PC-3 (cell line): ENCODE measurements around the gene SLC25A12. TPM values are rescaled to one million over a fixed set of nuclear protein-coding genes. Genes with fewer than 3 reads are reported as not detected.

Source experiments
- ATAC-seq: fragments of 200-7000 bp; cut with Tn5 transposase; 2 replicates; pipeline ENCODE4 v1.9.1; 2020; ENCODE audit warnings: mild to moderate bottlenecking, moderate library complexity
- BruUV-seq: library from RNA; stranded (reverse); fragments of 400-500 nt; replicated peaks from 2 replicates; lab custom pipeline; 2021; lab: Mats Ljungman, UMichigan
- CTCF ChIA-PET: fragments of 300-600 bp; sonication (Branson Sonifier 250); formaldehyde crosslinking; loops from one replicate; lab custom pipeline; 2022; ENCODE audit warnings: antibody characterized with exemption; lab: Charles Lee
- POLR2A ChIA-PET: fragments of 300-600 bp; sonication (Branson Sonifier 250); formaldehyde crosslinking; loops from one replicate; lab custom pipeline; 2022; ENCODE audit warnings: antibody characterized with exemption; ENCODE audit not compliant: unreplicated experiment; lab: Charles Lee
- DNase-seq: peaks from one replicate; pipeline ENCODE4 v3.0.0-alpha.2; 2015
- H2AFZ ChIP-seq: fragments of 300-600 bp; sonication (generic); 2 replicates; pipeline ENCODE4 v1.6.0; 2016; ENCODE audit warnings: antibody characterized with exemption, low read length
- H3F3A ChIP-seq: fragments of 300-600 bp; sonication (generic); one replicate; pipeline ENCODE4 v1.6.0; 2017; ENCODE audit warnings: antibody characterized with exemption, low read length, control low read depth, mild to moderate bottlenecking; ENCODE audit not compliant: unreplicated experiment
- H3K27ac ChIP-seq: fragments of 300-600 bp; sonication (generic); 2 replicates; pipeline ENCODE4 v1.5.1; 2016; ENCODE audit warnings: mild to moderate bottlenecking, low read length
- H3K27me3 ChIP-seq: fragments of 300-600 bp; sonication (generic); 2 replicates; pipeline ENCODE4 v1.6.1; 2016; ENCODE audit warnings: low read length, mixed read lengths
- H3K36me3 ChIP-seq: fragments of 300-600 bp; sonication (generic); 2 replicates; pipeline ENCODE4 v1.6.1; 2016; ENCODE audit warnings: low read depth, mixed run types, low read length, mixed read lengths
- H3K4me1 ChIP-seq: fragments of 300-600 bp; sonication (generic); 2 replicates; pipeline ENCODE4 v1.5.1; 2016; ENCODE audit warnings: low read length; ENCODE audit not compliant: insufficient read depth
- H3K4me2 ChIP-seq: fragments of 300-600 bp; sonication (generic); 2 replicates; pipeline ENCODE4 v1.6.0; 2016; ENCODE audit warnings: low read length
- H3K4me3 ChIP-seq: fragments of 300-600 bp; sonication (generic); 2 replicates; pipeline ENCODE4 v1.5.1; 2016; ENCODE audit warnings: mild to moderate bottlenecking, low read length, mixed read lengths
- H3K79me2 ChIP-seq: fragments of 300-600 bp; sonication (generic); 2 replicates; pipeline ENCODE4 v1.6.1; 2017; ENCODE audit warnings: low read length, mixed read lengths
- H3K9ac ChIP-seq: fragments of 300-600 bp; sonication (generic); 2 replicates; pipeline ENCODE4 v1.6.0; 2016; ENCODE audit warnings: mild to moderate bottlenecking, low read length
- H3K9me2 ChIP-seq: fragments of 300-600 bp; sonication (generic); replicated peaks from 2 replicates; pipeline ENCODE4 v1.6.1; 2016; ENCODE audit warnings: mixed run types, low read length, mixed read lengths
- H3K9me3 ChIP-seq: fragments of 300-600 bp; sonication (generic); 2 replicates; pipeline ENCODE4 v1.6.1; 2016; ENCODE audit warnings: low read length, mixed read lengths
- H4K20me1 ChIP-seq: fragments of 300-600 bp; sonication (generic); 2 replicates; pipeline ENCODE4 v1.6.1; 2016; ENCODE audit warnings: low read length, mixed read lengths
- EZH2 ChIP-seq: fragments of 300-600 bp; sonication (generic); IDR thresholded peaks from one replicate; pipeline ENCODE4 v1.6.1; 2017; ENCODE audit warnings: antibody characterized with exemption, mild to moderate bottlenecking, low read length; ENCODE audit not compliant: unreplicated experiment
- EZH2phosphoT487 ChIP-seq: fragments of 300-600 bp; sonication (generic); IDR thresholded peaks from 2 replicates; pipeline ENCODE4 v1.6.1; 2018; ENCODE audit warnings: mild to moderate bottlenecking, antibody characterized with exemption, low read length, borderline replicate concordance
- intact Hi-C: fragments of 100-400 bp; cut with micrococcal nuclease; formaldehyde crosslinking; loops from 2 replicates; pipeline ENCODE4 v1.9.0; 2023
- total RNA-seq: library from RNA; depleted of rRNA; stranded (reverse); fragments of >200 nt; gene quantifications from 2 replicates; pipeline ENCODE4 v1.2.3, GENCODE V29; 2014
- TF ChIP-seq, protein P1 (sequence below): fragments of 300-600 bp; sonication (generic); conservative IDR thresholded peaks from 2 replicates; pipeline ENCODE4 v1.5.1; 2017; ENCODE audit warnings: antibody characterized with exemption, low read depth, mild to moderate bottlenecking, low read length

The SLC25A12 gene
- total RNA-seq, 1 experiment from 2014 or later, result 18.4 TPM

DNA sequence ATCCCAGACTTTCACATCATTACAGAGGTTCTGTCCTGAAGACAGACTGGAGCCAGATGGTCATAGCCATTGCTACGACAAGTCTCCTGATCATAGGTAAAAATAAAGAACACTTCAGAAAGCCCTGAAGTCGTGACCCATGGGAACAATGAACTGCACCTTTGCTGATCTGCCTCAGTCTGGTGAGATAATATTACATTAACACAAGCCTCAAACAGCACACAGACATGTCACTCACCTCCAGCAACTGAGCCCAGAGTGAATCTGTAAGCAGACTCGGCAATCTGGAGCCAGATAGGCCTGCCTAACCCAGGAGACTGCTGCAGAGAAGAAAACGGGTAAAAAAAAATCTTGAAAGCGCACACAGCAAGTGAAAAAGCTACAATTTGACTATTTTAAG is 79.2 kb downstream of the SLC25A12 start:
- CTCF ChIA-PET, result no interaction called here
- POLR2A ChIA-PET, result no interaction called here
- intact Hi-C loops, result loop anchor here (5.0 kb wide), 2 partner anchors 107 to 108 kb away; partner anchors contain the start of gene HAT1

DNA sequence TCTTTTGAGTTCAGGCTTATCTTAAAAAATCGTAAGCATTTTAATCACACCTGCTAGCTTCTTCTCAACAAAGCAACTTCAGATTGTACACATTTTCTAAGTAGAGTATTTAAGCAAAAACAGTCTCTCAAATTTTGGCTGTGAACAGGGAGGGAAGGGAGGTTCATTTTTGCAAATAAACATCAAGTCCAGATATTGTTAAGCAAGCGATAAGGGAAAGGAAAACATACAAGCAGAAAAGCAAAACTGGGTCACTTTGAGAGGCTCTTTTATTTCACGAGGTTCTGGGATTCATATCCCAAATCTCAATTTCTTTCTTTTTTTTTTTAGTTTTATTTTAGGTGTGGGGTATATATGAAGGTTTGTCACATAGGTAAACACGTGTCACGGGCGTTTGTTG is 79.9 kb downstream of the SLC25A12 start:
- Histone ChIP-seq H4K20me1 (no peaks in the 10 kb centered on the region), H3K4me3 (no peak overlapping the region), H3K4me1 (no peaks in the 10 kb centered on the region), H3K27ac (no peak overlapping the region), H3K27me3 (no peaks in the 10 kb centered on the region), H3K36me3 (no peaks in the 10 kb centered on the region; the same call in 1 of the 2 replicates), H3K4me2 (no peak overlapping the region), H3K9me2 (no peaks in the 10 kb centered on the region), H3F3A (no peaks in the 10 kb centered on the region), H3K9me3 (no peaks in the 10 kb centered on the region), H2AFZ (no peak overlapping the region), H3K9ac (no peak overlapping the region), H3K79me2 (no peaks in the 10 kb centered on the region)
- no peak for DNase-seq
- ChIA-PET POLR2A (no interaction called here), CTCF (no interaction called here)
- no peak for ATAC-seq
- TF ChIP-seq EZH2phosphoT487 (no peak), EZH2 (no peak)
- TF ChIP-seq, protein P1, sequence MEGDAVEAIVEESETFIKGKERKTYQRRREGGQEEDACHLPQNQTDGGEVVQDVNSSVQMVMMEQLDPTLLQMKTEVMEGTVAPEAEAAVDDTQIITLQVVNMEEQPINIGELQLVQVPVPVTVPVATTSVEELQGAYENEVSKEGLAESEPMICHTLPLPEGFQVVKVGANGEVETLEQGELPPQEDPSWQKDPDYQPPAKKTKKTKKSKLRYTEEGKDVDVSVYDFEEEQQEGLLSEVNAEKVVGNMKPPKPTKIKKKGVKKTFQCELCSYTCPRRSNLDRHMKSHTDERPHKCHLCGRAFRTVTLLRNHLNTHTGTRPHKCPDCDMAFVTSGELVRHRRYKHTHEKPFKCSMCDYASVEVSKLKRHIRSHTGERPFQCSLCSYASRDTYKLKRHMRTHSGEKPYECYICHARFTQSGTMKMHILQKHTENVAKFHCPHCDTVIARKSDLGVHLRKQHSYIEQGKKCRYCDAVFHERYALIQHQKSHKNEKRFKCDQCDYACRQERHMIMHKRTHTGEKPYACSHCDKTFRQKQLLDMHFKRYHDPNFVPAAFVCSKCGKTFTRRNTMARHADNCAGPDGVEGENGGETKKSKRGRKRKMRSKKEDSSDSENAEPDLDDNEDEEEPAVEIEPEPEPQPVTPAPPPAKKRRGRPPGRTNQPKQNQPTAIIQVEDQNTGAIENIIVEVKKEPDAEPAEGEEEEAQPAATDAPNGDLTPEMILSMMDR, result no peak
- BruUV-seq, result no TSS peak
- intact Hi-C loops, result loop anchor here (5.0 kb wide), 2 partner anchors 107 to 108 kb away; partner anchors contain the start of gene HAT1

More for the DNA sequence above, 79.2 kb downstream of the SLC25A12 start:
- no peak for TF ChIP-seq EZH2
- TF ChIP-seq, protein P1, result no peak
- TF ChIP-seq EZH2phosphoT487, result no peak
- ATAC-seq (no peak), DNase-seq (no peak)
- no peaks in the 10 kb centered on the region for H3F3A ChIP-seq
- no peaks in the 10 kb centered on the region for H3K9me3 ChIP-seq
- no peak overlapping the region for H2AFZ ChIP-seq
- H3K9ac ChIP-seq, result no peak overlapping the region
- H3K9me2 ChIP-seq, result no peaks in the 10 kb centered on the region
- no peaks in the 10 kb centered on the region for H3K79me2 ChIP-seq
- H3K4me3 ChIP-seq, result no peak overlapping the region
- no peaks in the 10 kb centered on the region; the same call in 1 of the 2 replicates for H3K36me3 ChIP-seq
- no peaks in the 10 kb centered on the region for H3K27me3 ChIP-seq
- no peaks in the 10 kb centered on the region for H4K20me1 ChIP-seq
- no peak overlapping the region for H3K27ac ChIP-seq
- no peak overlapping the region for H3K4me2 ChIP-seq
- no peaks in the 10 kb centered on the region for H3K4me1 ChIP-seq
- BruUV-seq, result no TSS peak

DNA sequence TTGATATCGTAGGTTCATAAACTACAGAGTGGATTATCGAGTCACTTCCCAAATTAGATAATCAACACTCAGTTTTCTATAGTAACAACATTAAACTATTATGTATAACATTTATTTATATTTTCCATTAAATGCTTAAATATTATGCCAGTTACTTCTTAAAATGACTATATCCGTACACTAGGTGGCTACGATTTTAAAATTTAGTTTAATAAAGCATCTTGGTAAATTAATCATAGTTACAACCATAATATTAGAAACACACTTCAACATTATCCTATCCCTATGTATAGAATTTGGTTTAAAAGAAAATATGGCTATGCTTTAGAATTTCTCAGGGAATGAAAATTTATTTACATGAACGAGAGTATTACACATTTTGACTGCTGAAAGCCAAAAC is 80.3 kb downstream of the SLC25A12 start:
- Histone ChIP-seq H3F3A (no peaks in the 10 kb centered on the region), H3K4me3 (no peak overlapping the region), H3K4me2 (no peak overlapping the region), H3K27me3 (no peaks in the 10 kb centered on the region), H2AFZ (no peak overlapping the region), H4K20me1 (no peaks in the 10 kb centered on the region), H3K4me1 (no peaks in the 10 kb centered on the region), H3K79me2 (no peaks in the 10 kb centered on the region), H3K27ac (no peak overlapping the region), H3K9ac (no peak overlapping the region), H3K9me3 (no peaks in the 10 kb centered on the region), H3K36me3 (no peaks in the 10 kb centered on the region; the same call in 1 of the 2 replicates), H3K9me2 (no peaks in the 10 kb centered on the region)
- POLR2A ChIA-PET, result no interaction called here
- DNase-seq, result no peak
- BruUV-seq, result no TSS peak
- intact Hi-C loops, result loop anchor here (5.0 kb wide), 2 partner anchors 106 to 109 kb away; partner anchors contain the start of gene HAT1
- CTCF ChIA-PET, result no interaction called here
- no peak for ATAC-seq
- TF ChIP-seq EZH2phosphoT487 (no peak), EZH2 (no peak)
- TF ChIP-seq, protein P1, result no peak; the same call in 1 of the 2 replicates
